ENCODE results near the gene TSEN15.

The TSEN15 gene

GRCh38 chr1:184050636-184051035 lies 894 bp upstream of the TSEN15 start:
- Histone ChIP-seq H2AFZ (ENCODE audit: low read depth, low read length) (peak overlapping the region; percentile 90), H3K4me3 (ENCODE audit: low read length) (peak overlapping the region; percentile 92), H3K36me3 (ENCODE audit: insufficient read depth, low read length) (peaks cover 10% of the 10 kb centered on the region), H3K27me3 (ENCODE audit: insufficient read depth, low read length) (no peaks in the 10 kb centered on the region), H3K9me3 (ENCODE audit: low read length) (peaks cover 3% of the 10 kb centered on the region), H3K4me1 (ENCODE audit: insufficient read depth, low read length) (peaks cover 3% of the 10 kb centered on the region)

- Histone ChIP-seq H3K4me1 (ENCODE audit: insufficient read depth, low read length) (peaks cover 3% of the 10 kb centered on the region), H2AFZ (ENCODE audit: low read depth, low read length) (peak overlapping the region; percentile 90), H3K27me3 (ENCODE audit: insufficient read depth, low read length) (no peaks in the 10 kb centered on the region), H3K36me3 (ENCODE audit: insufficient read depth, low read length) (peaks cover 10% of the 10 kb centered on the region), H3K9me3 (ENCODE audit: low read length) (peaks cover 3% of the 10 kb centered on the region), H3K4me3 (ENCODE audit: low read length) (peak overlapping the region; percentile 92)
Observed at GRCh38 chr1:184051138-184051484, 419 bp upstream of the TSEN15 start.

GRCh38 chr1:184052194-184052559 lies 647 bp downstream of the TSEN15 start:
- peaks cover 3% of the 10 kb centered on the region for H3K4me1 ChIP-seq (ENCODE audit: insufficient read depth, low read length)
- no peaks in the 10 kb centered on the region for H3K27me3 ChIP-seq (ENCODE audit: insufficient read depth, low read length)
- H3K4me3 ChIP-seq (ENCODE audit: low read length): peak overlapping the region; percentile 92
- peaks cover 10% of the 10 kb centered on the region for H3K36me3 ChIP-seq (ENCODE audit: insufficient read depth, low read length)
- peaks cover 3% of the 10 kb centered on the region for H3K9me3 ChIP-seq (ENCODE audit: low read length)
- peak overlapping the region; percentile 90 for H2AFZ ChIP-seq (ENCODE audit: low read depth, low read length)

GRCh38 chr1:184052750-184053149 lies 1.2 kb downstream of the TSEN15 start:
- Histone ChIP-seq H3K9me3 (ENCODE audit: low read length) (peaks cover 3% of the 10 kb centered on the region), H3K27me3 (ENCODE audit: insufficient read depth, low read length) (no peaks in the 10 kb centered on the region), H3K36me3 (ENCODE audit: insufficient read depth, low read length) (peaks cover 10% of the 10 kb centered on the region), H3K4me1 (ENCODE audit: insufficient read depth, low read length) (peaks cover 3% of the 10 kb centered on the region), H3K4me3 (ENCODE audit: low read length) (peak overlapping the region; percentile 92), H2AFZ (ENCODE audit: low read depth, low read length) (no peak overlapping the region)

- Histone ChIP-seq H3K27me3 (ENCODE audit: insufficient read depth, low read length) (no peaks in the 10 kb centered on the region), H3K9me3 (ENCODE audit: low read length) (peaks cover 3% of the 10 kb centered on the region), H3K36me3 (ENCODE audit: insufficient read depth, low read length) (peaks cover 10% of the 10 kb centered on the region), H3K4me1 (ENCODE audit: insufficient read depth, low read length) (peaks cover 3% of the 10 kb centered on the region), H3K4me3 (ENCODE audit: low read length) (no peak overlapping the region), H2AFZ (ENCODE audit: low read depth, low read length) (no peak overlapping the region)
Observed at GRCh38 chr1:184053881-184054280, 2.4 kb downstream of the TSEN15 start.

GRCh38 chr1:184056921-184057555 lies 5.5 kb downstream of the TSEN15 start:
- H2AFZ ChIP-seq (ENCODE audit: low read depth, low read length): no peak overlapping the region
- H3K27me3 ChIP-seq (ENCODE audit: insufficient read depth, low read length): no peaks in the 10 kb centered on the region
- peaks cover 4% of the 10 kb centered on the region for H3K4me1 ChIP-seq (ENCODE audit: insufficient read depth, low read length)
- H3K4me3 ChIP-seq (ENCODE audit: low read length): no peak overlapping the region
- H3K36me3 ChIP-seq (ENCODE audit: insufficient read depth, low read length): peaks cover 19% of the 10 kb centered on the region
- H3K9me3 ChIP-seq (ENCODE audit: low read length): peaks cover 9% of the 10 kb centered on the region

- H3K4me3 ChIP-seq (ENCODE audit: low read length): no peak overlapping the region
- H3K27me3 ChIP-seq (ENCODE audit: insufficient read depth, low read length): no peaks in the 10 kb centered on the region
- H3K9me3 ChIP-seq (ENCODE audit: low read length): peaks cover 9% of the 10 kb centered on the region
- H2AFZ ChIP-seq (ENCODE audit: low read depth, low read length): no peak overlapping the region
- H3K4me1 ChIP-seq (ENCODE audit: insufficient read depth, low read length): peaks cover 16% of the 10 kb centered on the region
- peaks cover 20% of the 10 kb centered on the region for H3K36me3 ChIP-seq (ENCODE audit: insufficient read depth, low read length)
Observed at GRCh38 chr1:184059887-184060286, 8.4 kb downstream of the TSEN15 start.

GRCh38 chr1:184060316-184060715 lies 8.8 kb downstream of the TSEN15 start:
- H2AFZ ChIP-seq (ENCODE audit: low read depth, low read length): no peak overlapping the region
- no peak overlapping the region for H3K4me3 ChIP-seq (ENCODE audit: low read length)
- peaks cover 16% of the 10 kb centered on the region for H3K36me3 ChIP-seq (ENCODE audit: insufficient read depth, low read length)
- peaks cover 16% of the 10 kb centered on the region for H3K4me1 ChIP-seq (ENCODE audit: insufficient read depth, low read length)
- H3K27me3 ChIP-seq (ENCODE audit: insufficient read depth, low read length): no peaks in the 10 kb centered on the region
- H3K9me3 ChIP-seq (ENCODE audit: low read length): peaks cover 8% of the 10 kb centered on the region

- Histone ChIP-seq H3K36me3 (ENCODE audit: insufficient read depth, low read length) (peaks cover 16% of the 10 kb centered on the region), H2AFZ (ENCODE audit: low read depth, low read length) (no peak overlapping the region), H3K9me3 (ENCODE audit: low read length) (peaks cover 11% of the 10 kb centered on the region), H3K4me3 (ENCODE audit: low read length) (no peak overlapping the region), H3K4me1 (ENCODE audit: insufficient read depth, low read length) (peaks cover 16% of the 10 kb centered on the region), H3K27me3 (ENCODE audit: insufficient read depth, low read length) (no peaks in the 10 kb centered on the region)
Observed at GRCh38 chr1:184061396-184062003, 10.0 kb downstream of the TSEN15 start.

- Histone ChIP-seq H3K9me3 (ENCODE audit: low read length) (peaks cover 11% of the 10 kb centered on the region), H2AFZ (ENCODE audit: low read depth, low read length) (no peak overlapping the region), H3K4me3 (ENCODE audit: low read length) (no peak overlapping the region), H3K36me3 (ENCODE audit: insufficient read depth, low read length) (peaks cover 16% of the 10 kb centered on the region), H3K27me3 (ENCODE audit: insufficient read depth, low read length) (no peaks in the 10 kb centered on the region), H3K4me1 (ENCODE audit: insufficient read depth, low read length) (peaks cover 16% of the 10 kb centered on the region)
Observed at GRCh38 chr1:184062640-184063286, 11.2 kb downstream of the TSEN15 start.

- Histone ChIP-seq H3K4me3 (ENCODE audit: low read length) (no peak overlapping the region), H3K9me3 (ENCODE audit: low read length) (peaks cover 5% of the 10 kb centered on the region), H3K4me1 (ENCODE audit: insufficient read depth, low read length) (peaks cover 30% of the 10 kb centered on the region), H3K36me3 (ENCODE audit: insufficient read depth, low read length) (peaks cover 9% of the 10 kb centered on the region), H3K27me3 (ENCODE audit: insufficient read depth, low read length) (no peaks in the 10 kb centered on the region), H2AFZ (ENCODE audit: low read depth, low read length) (no peak overlapping the region)
Observed at GRCh38 chr1:184065559-184065958, 14.0 kb downstream of the TSEN15 start.

GRCh38 chr1:184068354-184068753 lies 16.8 kb downstream of the TSEN15 start:
- Histone ChIP-seq H3K27me3 (ENCODE audit: insufficient read depth, low read length) (no peaks in the 10 kb centered on the region), H3K36me3 (ENCODE audit: insufficient read depth, low read length) (peaks cover 18% of the 10 kb centered on the region), H3K9me3 (ENCODE audit: low read length) (peaks cover 5% of the 10 kb centered on the region), H2AFZ (ENCODE audit: low read depth, low read length) (no peak overlapping the region), H3K4me3 (ENCODE audit: low read length) (no peak overlapping the region), H3K4me1 (ENCODE audit: insufficient read depth, low read length) (peaks cover 16% of the 10 kb centered on the region)

- Histone ChIP-seq H3K9me3 (ENCODE audit: low read length) (peaks cover 5% of the 10 kb centered on the region), H3K4me3 (ENCODE audit: low read length) (no peak overlapping the region), H3K4me1 (ENCODE audit: insufficient read depth, low read length) (peaks cover 14% of the 10 kb centered on the region), H2AFZ (ENCODE audit: low read depth, low read length) (no peak overlapping the region), H3K36me3 (ENCODE audit: insufficient read depth, low read length) (peaks cover 14% of the 10 kb centered on the region), H3K27me3 (ENCODE audit: insufficient read depth, low read length) (no peaks in the 10 kb centered on the region)
Observed at GRCh38 chr1:184069675-184070074, 18.1 kb downstream of the TSEN15 start.
